ENCODE measurements around the gene PUS10.
"Not testable (repeated sequence)": the region's sequence is repeated elsewhere in the genome, so short reads cannot be mapped to it uniquely, and the experiment has no call there.

PUS10 gene

DNA sequence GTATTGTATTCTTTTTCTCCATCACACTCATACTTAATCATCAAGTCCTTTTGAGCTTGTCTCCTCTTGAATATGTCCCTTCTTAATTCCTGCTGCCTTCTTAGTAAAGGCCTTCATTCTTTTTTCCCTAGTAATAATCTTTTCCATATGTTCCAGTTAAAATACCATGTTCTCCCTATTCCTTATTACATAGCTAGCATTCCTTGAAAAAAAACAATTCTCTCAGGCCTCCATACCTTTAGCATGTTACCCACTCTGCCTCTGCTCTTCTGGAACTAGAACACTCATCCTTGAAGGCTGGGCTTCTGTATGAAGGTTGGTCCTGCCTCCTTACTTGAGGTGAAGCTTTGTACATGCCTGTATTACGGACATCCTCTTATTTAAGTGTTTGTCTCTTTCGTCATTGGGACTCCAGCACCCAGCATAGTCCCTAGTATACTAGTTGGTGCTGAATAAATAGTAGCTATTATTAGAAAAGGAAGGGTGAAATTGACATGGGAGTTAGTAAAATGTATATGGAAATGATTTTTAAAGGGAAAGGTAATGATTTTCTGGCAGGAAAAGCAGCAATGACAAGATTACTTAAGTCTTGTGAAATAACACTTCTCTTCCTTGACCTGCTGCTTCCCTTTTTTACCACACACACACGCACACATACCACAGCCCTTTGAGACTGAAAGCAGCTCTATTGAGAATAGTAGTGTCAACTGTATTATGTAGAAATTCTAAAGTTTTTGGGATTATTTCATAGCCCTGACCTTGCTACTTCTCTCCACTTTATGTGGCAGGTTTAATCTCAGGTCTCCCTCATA lies 91.1 kb downstream of the PUS10 start:
- Histone ChIP-seq H3K9me3 (ENCODE audit: control insufficient read depth, low read length) (no peaks in the 10 kb centered on the region), H3K4me1 (no peaks in the 10 kb centered on the region), H3K79me2 (no peaks in the 10 kb centered on the region), H3K4me2 (ENCODE audit: low read length) (no peak overlapping the region), H3K4me3 (ENCODE audit: low read depth, low read length) (no peak overlapping the region), H3K36me3 (ENCODE audit: control insufficient read depth, insufficient read depth, low read length) (no peaks in the 10 kb centered on the region), H3K9ac (no peak overlapping the region), H3K27ac (no peak overlapping the region), H2AFZ (no peak overlapping the region), H3K27me3 (ENCODE audit: control insufficient read depth, insufficient read depth, low read length) (no peaks in the 10 kb centered on the region)
- TF ChIP-seq, protein P1, sequence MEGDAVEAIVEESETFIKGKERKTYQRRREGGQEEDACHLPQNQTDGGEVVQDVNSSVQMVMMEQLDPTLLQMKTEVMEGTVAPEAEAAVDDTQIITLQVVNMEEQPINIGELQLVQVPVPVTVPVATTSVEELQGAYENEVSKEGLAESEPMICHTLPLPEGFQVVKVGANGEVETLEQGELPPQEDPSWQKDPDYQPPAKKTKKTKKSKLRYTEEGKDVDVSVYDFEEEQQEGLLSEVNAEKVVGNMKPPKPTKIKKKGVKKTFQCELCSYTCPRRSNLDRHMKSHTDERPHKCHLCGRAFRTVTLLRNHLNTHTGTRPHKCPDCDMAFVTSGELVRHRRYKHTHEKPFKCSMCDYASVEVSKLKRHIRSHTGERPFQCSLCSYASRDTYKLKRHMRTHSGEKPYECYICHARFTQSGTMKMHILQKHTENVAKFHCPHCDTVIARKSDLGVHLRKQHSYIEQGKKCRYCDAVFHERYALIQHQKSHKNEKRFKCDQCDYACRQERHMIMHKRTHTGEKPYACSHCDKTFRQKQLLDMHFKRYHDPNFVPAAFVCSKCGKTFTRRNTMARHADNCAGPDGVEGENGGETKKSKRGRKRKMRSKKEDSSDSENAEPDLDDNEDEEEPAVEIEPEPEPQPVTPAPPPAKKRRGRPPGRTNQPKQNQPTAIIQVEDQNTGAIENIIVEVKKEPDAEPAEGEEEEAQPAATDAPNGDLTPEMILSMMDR (IDR thresholded peaks at IDR 0.05), result no peak

DNA sequence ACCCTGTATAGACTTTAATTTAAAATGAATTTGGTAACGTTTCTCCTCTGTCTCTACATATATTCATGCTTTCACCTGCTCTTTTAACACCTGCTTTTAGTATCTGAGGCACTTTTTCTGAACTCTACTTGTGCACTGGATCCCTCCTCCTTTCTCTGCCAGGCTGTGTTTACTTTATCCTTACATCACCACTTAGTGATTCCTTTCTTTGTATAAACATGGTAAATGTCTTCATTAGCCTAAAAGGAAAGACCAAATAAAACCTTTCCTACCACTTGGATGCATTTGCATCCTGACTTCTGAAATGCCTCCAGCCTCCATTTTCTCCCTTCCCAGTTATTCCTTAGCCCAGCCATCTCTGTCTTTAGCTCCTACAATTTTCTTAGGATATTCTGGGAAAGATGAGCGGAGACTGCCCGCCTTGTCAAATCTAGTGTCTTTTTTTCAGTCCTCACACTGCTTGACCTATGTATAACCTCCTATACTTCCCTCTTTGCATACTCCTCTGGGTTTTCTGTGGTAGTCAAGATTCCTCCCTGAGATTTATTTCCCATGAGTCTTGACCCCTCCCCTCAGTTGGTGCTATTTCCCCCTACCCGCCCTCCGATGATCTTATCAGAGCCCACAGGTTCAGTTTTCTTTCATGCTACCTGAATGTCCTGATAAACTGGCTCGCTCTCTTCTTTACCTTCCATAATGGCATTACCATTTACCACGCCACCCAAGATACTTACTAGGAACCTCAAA lies 91.9 kb downstream of the PUS10 start:
- no peak overlapping the region for H3K27ac ChIP-seq

DNA sequence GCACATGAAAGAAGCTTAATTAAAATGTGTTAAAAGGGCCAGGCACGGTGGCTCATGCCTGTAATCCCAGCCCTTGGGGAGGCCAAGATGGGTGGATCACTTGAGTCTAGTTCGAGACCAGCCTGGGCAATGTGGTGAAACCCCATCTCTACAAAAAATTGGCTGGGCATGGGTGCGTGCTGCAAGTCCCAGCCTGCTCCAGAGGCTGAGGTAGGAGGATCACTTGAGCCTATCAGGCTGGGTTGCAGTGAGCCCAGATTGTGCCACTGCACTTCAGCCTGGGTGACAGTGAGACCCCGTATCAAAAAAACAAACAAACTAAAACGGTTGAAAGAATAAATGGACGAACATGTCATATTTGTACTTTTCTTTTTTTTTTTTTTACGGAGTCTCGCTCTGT lies 110.7 kb downstream of the PUS10 start:
- H3K27me3 ChIP-seq (ENCODE audit: control insufficient read depth, insufficient read depth, low read length), result no peaks in the 10 kb centered on the region
- no peak overlapping the region for H3K27ac ChIP-seq
- H2AFZ ChIP-seq, result no peak overlapping the region
- H3K9me3 ChIP-seq (ENCODE audit: control insufficient read depth, low read length), result no peaks in the 10 kb centered on the region
- no peaks in the 10 kb centered on the region for H3K4me1 ChIP-seq
- H3K36me3 ChIP-seq (ENCODE audit: control insufficient read depth, insufficient read depth, low read length), result no peaks in the 10 kb centered on the region
- peaks cover 6% of the 10 kb centered on the region for H3K79me2 ChIP-seq
- TF ChIP-seq, protein P1 (IDR thresholded peaks at IDR 0.05), result no peak
- no peak overlapping the region for H3K4me2 ChIP-seq (ENCODE audit: low read length)
- H3K4me3 ChIP-seq (ENCODE audit: low read depth, low read length), result no peak overlapping the region
- no peak overlapping the region for H3K9ac ChIP-seq

More for the DNA sequence above, 91.9 kb downstream of the PUS10 start:
- no peaks in the 10 kb centered on the region for H3K36me3 ChIP-seq (ENCODE audit: control insufficient read depth, insufficient read depth, low read length)
- H3K4me3 ChIP-seq (ENCODE audit: low read depth, low read length), result no peak overlapping the region
- no peak overlapping the region for H2AFZ ChIP-seq
- no peak overlapping the region for H3K4me2 ChIP-seq (ENCODE audit: low read length)
- no peaks in the 10 kb centered on the region for H3K4me1 ChIP-seq
- no peak overlapping the region for H3K9ac ChIP-seq
- no peaks in the 10 kb centered on the region for H3K9me3 ChIP-seq (ENCODE audit: control insufficient read depth, low read length)
- no peaks in the 10 kb centered on the region for H3K79me2 ChIP-seq
- H3K27me3 ChIP-seq (ENCODE audit: control insufficient read depth, insufficient read depth, low read length), result no peaks in the 10 kb centered on the region
- TF ChIP-seq, protein P1 (IDR thresholded peaks at IDR 0.05), result no peak

DNA sequence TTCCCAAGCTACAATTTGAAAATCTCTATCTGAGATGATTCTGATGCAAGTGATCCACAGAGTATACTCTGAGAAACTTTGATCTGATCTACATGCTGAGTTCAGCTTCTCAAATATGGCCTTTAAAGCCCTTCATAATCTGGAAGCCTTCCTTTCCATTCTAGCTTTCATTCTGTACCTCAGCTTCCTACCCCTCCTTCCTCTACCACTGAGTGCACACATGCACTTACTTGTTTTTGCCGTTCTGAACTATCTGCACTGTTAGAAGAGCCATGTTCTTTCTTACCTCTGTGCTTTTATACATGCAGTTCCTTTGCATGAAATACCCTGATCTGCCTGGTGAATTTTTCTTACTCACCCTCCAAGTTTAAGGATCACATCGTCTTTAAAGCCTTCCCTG lies 111.7 kb downstream of the PUS10 start:
- Histone ChIP-seq H3K36me3 (ENCODE audit: control insufficient read depth, insufficient read depth, low read length) (no peaks in the 10 kb centered on the region), H3K9ac (no peak overlapping the region)

DNA sequence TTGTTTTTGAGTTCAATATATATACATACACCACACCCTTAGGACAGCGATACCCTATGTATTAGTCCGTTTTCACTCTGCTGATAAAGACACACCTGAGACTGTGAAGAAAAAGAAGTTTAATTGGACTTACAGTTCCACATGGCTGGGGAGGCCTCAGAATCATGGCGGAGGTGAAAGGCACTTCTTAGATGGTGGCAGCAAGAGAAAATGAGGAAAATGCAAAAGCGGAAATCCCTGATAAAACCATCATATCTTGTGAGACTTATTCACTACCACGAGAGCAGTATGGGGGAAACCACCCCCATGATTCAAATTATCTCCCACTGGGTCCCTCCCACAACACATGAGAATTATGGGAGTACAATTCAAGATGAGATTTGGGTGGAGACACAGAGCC lies 112.2 kb downstream of the PUS10 start:
- H3K79me2 ChIP-seq; H3K4me2 ChIP-seq (ENCODE audit: low read length); H3K4me3 ChIP-seq (ENCODE audit: low read depth, low read length); H3K27ac ChIP-seq; H2AFZ ChIP-seq; H3K9me3 ChIP-seq (ENCODE audit: control insufficient read depth, low read length); H3K36me3 ChIP-seq (ENCODE audit: control insufficient read depth, insufficient read depth, low read length); H3K9ac ChIP-seq; H3K4me1 ChIP-seq; H3K27me3 ChIP-seq (ENCODE audit: control insufficient read depth, insufficient read depth, low read length): not testable (repeated sequence)

More for the DNA sequence above, 111.7 kb downstream of the PUS10 start:
- no peaks in the 10 kb centered on the region for H3K27me3 ChIP-seq (ENCODE audit: control insufficient read depth, insufficient read depth, low read length)
- TF ChIP-seq, protein P1 (IDR thresholded peaks at IDR 0.05), result no peak
- H3K79me2 ChIP-seq, result peaks cover 6% of the 10 kb centered on the region
- no peak overlapping the region for H2AFZ ChIP-seq
- H3K4me3 ChIP-seq (ENCODE audit: low read depth, low read length), result no peak overlapping the region
- no peak overlapping the region for H3K4me2 ChIP-seq (ENCODE audit: low read length)
- H3K4me1 ChIP-seq, result no peaks in the 10 kb centered on the region
- H3K9me3 ChIP-seq (ENCODE audit: control insufficient read depth, low read length), result no peaks in the 10 kb centered on the region
- no peak overlapping the region for H3K27ac ChIP-seq

DNA sequence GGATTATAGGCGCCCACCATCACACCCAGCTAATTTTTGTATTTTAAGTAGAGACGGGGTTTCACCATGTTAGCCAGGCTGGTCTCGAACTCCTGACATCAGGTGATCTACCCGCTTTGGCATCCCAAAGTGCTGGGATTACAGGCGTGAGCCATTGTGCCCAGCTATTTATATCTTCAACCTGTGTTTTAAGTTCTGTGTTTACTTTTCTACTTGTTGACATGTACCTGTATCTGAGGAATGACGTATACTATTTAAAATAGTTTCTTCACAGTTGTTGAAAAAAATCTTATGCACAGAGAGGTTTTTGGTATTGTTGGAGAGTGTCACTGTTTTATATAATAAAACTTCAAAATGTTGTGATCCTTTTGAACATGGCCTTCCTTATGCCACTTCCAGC lies 116.8 kb downstream of the PUS10 start:
- not testable (repeated sequence) for H3K79me2 ChIP-seq; H3K36me3 ChIP-seq (ENCODE audit: control insufficient read depth, insufficient read depth, low read length); H2AFZ ChIP-seq; H3K27me3 ChIP-seq (ENCODE audit: control insufficient read depth, insufficient read depth, low read length); H3K4me2 ChIP-seq (ENCODE audit: low read length); H3K4me1 ChIP-seq; H3K9me3 ChIP-seq (ENCODE audit: control insufficient read depth, low read length); H3K27ac ChIP-seq; H3K4me3 ChIP-seq (ENCODE audit: low read depth, low read length); H3K9ac ChIP-seq

All from parathyroid adenoma (tissue), 2 donors.